CD4-positive, alpha-beta T cell treated with Interleukin-1 beta for 1 hour (primary cell): ENCODE results near the gene PALD1.

ENCODE experiments used
- DNase-seq, 2 donors: peaks; one replicate each; pipeline ENCODE4 v3.0.0-alpha.2; 2020 to 2022

The PALD1 gene

GRCh38 chr10:70478191-70479164 is at the start of gene PALD1:
PALD1 (plus strand) TSS chr10:70478767; CDS start chr10:70525952, 47,185 bp downstream.
- peak in 1 of 2 donors; percentile 25 for DNase-seq

- DNase-seq: no peak
Measured at GRCh38 chr10:70430493-70431445, 47.8 kb upstream of the PALD1 start.

GRCh38 chr10:70432101-70432500 is 46.5 kb upstream of the PALD1 start:
- DNase-seq: no peak

GRCh38 chr10:70432561-70433263 is 45.9 kb upstream of the PALD1 start:
- no peak for DNase-seq

GRCh38 chr10:70433581-70434280 is 44.8 kb upstream of the PALD1 start:
- DNase-seq: no peak

- DNase-seq: no peak
Measured at GRCh38 chr10:70435241-70436085, 43.1 kb upstream of the PALD1 start.

GRCh38 chr10:70437721-70438120 is 40.8 kb upstream of the PALD1 start:
- no peak for DNase-seq

- DNase-seq: no peak
Measured at GRCh38 chr10:70440296-70441160, 38.0 kb upstream of the PALD1 start.

GRCh38 chr10:70441161-70441894 is 37.2 kb upstream of the PALD1 start, which contains the start of gene NODAL:
NODAL (minus strand) TSS chr10:70441681; CDS start chr10:70441667, 14 bp downstream.
- DNase-seq: no peak

GRCh38 chr10:70441895-70442309 is 36.7 kb upstream of the PALD1 start:
- no peak for DNase-seq

- no peak for DNase-seq
Measured at GRCh38 chr10:70442332-70442988, 36.1 kb upstream of the PALD1 start.

GRCh38 chr10:70444744-70445143 is 33.8 kb upstream of the PALD1 start:
- no peak for DNase-seq

- DNase-seq: no peak
Measured at GRCh38 chr10:70445718-70446657, 32.6 kb upstream of the PALD1 start.

- no peak for DNase-seq
Measured at GRCh38 chr10:70448236-70448635, 30.3 kb upstream of the PALD1 start.

- no peak for DNase-seq
Measured at GRCh38 chr10:70455213-70455630, 23.3 kb upstream of the PALD1 start.

GRCh38 chr10:70456164-70456563 is 22.4 kb upstream of the PALD1 start:
- DNase-seq: no peak

GRCh38 chr10:70457759-70458305 is 20.7 kb upstream of the PALD1 start:
- DNase-seq: no peak
